ENCODE measurements around the gene CASR.

Gene CASR

DNA sequence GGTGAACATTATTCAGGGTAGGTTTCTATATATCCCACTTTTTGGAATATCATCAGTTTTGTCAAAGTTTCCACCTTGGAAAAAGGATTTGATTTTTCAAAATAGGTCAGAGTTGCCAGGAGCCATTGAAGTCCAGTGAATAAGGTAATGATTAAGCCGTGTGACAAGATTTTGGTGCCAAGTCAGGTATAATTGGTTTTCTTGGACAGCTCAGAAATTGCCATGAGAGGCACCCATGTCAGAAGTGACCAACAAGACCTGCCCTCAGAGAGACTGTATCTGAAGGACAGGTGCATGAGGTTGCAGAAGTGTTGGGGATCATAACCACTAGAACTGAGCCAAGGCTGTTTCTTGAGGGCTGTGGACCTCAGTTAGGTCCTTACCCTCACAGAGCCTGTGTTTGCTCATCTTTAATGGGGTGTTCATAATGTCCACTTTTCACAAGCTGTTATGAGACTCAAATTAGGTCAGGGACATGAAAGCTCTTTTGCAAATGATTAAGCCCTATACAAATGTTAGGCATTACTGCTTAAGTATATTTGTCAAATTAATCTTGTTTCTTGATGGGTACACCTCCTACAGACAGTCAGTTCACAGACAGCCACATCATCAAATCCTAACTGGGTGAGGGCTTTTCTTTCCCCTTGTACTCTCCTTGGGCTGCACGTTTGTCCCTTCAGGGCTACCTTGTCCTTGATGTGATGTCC is 32.3 kb downstream of the CASR start:
- DNase-seq (ENCODE audit: insufficient read length, low spot score), result no peak
- no peak for FAIRE-seq
- TF ChIP-seq CTCF (IDR thresholded peaks at IDR 0.05; ENCODE audit: insufficient read depth, missing control alignments), result no peak

GRCh38 chr3:122217901-122218300 is 34.4 kb downstream of the CASR start:
- TF ChIP-seq CTCF (IDR thresholded peaks at IDR 0.05; ENCODE audit: insufficient read depth, missing control alignments), result no peak
- DNase-seq (ENCODE audit: insufficient read length, low spot score), result no peak
- FAIRE-seq, result no peak

DNA sequence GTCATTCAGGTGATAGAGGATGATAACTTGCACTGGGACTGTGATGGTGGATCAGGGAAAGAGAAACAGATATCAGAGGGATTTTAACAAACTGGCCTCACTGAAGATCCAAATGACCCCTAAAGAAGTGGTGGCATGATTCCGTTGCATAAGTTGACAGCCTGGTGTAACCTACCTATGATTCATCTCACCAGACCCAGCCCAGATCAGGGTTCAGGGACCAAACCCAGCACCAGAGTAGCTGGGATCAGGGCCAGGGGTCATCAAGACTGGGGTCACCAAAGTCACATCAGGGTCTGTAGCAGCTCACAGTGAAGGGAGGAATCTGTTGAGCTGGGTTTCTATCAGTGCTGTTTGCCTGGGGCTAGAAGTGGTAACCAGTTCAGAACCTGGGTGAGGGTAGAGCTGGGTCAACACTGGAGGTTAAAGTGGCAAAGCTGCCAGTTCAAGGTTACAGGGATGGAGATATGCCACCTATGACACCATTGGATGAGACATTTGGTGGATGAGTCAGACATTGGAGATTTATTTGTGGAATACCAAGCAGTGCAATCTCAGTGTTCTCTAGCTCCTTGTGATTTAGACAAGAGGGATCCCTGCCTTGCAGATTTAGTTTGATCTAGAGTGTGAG is 35.9 kb downstream of the CASR start:
- TF ChIP-seq CTCF (IDR thresholded peaks at IDR 0.05; ENCODE audit: insufficient read depth, missing control alignments), result no peak
- no peak for DNase-seq (ENCODE audit: insufficient read length, low spot score)
- no peak for FAIRE-seq

DNA sequence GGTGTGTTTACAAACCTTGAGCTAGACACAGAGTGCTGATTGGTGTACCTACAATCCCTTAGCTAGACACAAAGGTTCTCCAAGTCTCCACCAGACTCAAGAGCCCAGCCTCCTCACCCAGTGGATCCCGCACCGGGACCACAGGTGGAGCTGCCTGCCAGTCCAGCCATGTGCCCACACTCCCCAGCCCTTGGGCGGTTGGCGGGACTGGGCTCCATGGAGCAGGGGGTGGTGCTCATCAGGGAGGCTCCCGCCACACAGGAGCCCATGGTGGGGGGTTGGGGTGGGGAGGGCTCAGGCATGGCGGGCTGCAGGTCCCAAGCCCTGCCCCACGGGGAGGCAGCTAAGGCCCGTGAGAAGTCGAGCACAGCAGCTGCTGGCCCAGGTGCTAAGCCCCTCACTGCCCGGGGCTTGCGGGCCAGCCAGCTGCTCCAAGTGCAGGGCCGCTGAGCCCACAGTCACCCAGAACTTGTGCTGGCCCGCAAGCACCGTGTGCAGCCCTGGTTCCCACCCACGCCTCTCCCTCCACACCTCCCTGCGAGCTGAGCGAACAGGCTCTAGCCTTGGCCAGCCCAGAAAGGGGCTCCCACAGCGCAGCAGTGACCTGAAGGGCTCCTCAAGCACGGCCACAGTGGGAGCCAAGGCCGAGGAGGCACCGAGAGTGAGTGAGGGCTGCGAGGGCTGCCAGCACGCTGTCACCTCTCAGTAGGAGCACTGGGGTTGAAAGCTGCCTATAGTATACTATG is 43.7 kb downstream of the CASR start:
- DNase-seq (ENCODE audit: insufficient read length, low spot score) (no peak), FAIRE-seq (no peak)
- no peak for TF ChIP-seq CTCF (IDR thresholded peaks at IDR 0.05; ENCODE audit: insufficient read depth, missing control alignments)

DNA sequence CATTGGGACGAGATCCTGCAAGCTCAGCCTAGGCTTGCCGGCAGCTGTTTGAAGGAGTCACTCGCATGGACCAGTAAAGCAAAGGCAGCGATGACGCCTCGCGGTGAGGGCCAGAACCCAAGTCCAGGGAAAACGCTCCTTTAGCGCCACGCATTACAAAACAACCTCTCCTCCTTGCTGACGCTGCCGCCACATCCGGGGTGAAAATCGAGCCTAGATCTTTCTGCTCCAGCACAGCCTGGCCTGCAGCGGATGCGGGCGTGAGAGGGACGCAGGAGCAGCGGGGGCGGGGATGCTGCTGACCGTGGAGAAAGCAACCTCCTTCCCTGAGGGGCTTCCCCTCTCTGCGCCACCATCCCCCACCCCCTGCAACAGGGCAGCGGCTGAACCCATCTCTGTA is 46.7 kb downstream of the CASR start:
- no peak for TF ChIP-seq CTCF (IDR thresholded peaks at IDR 0.05; ENCODE audit: insufficient read depth, missing control alignments)
- no peak for DNase-seq (ENCODE audit: insufficient read length, low spot score)
- FAIRE-seq, result no peak

- DNase-seq (ENCODE audit: insufficient read length, low spot score) (no peak), FAIRE-seq (no peak)
- TF ChIP-seq CTCF (IDR thresholded peaks at IDR 0.05; ENCODE audit: insufficient read depth, missing control alignments), result no peak
Measured at GRCh38 chr3:122231465-122232157, 48.1 kb downstream of the CASR start.
